Measurements from ENCODE around the gene CDYL2.

GRCh38 chr16:80790751-80791150 is 13.6 kb downstream of the CDYL2 start:
- no peak for TF ChIP-seq EZH2 (IDR thresholded peaks at IDR 0.05)
- TF ChIP-seq POLR2AphosphoS5 (IDR thresholded peaks at IDR 0.05; ENCODE audit: borderline replicate concordance, low read depth, low read length), result no peak
- TF ChIP-seq FOXP2 (optimal IDR thresholded peaks at IDR 0.05; ENCODE audit: control extremely low read depth, extremely low read length, insufficient read depth), result no peak
